Smooth muscle cell (in vitro differentiated cells): ENCODE data around the gene CYP4F12. TPM values are rescaled to one million over a fixed set of nuclear protein-coding genes. Genes with fewer than 3 reads are reported as not detected.
"Not testable (repeated sequence)": the region's sequence is repeated elsewhere in the genome, so short reads cannot be mapped to it uniquely, and the experiment has no call there.

Experiments used
- DNase-seq: peaks from one replicate; lab custom pipeline; 2025; ENCODE audit not compliant: unreplicated experiment; lab: John Stamatoyannopoulos, UW
- H2AFZ ChIP-seq: fragments of 200-600 bp; sonication (generic); 2 replicates; pipeline ENCODE4 v1.6.0; 2016; ENCODE audit warnings: antibody characterized with exemption, low read depth, mild to moderate bottlenecking
- H3F3A ChIP-seq: fragments of 200-600 bp; sonication (generic); 2 replicates; pipeline ENCODE4 v1.6.0; 2017; ENCODE audit warnings: antibody characterized with exemption, low read depth
- H3K27ac ChIP-seq: fragments of 200-600 bp; sonication (generic); 2 replicates; pipeline ENCODE4 v1.5.1; 2016; ENCODE audit warnings: low read depth, mild to moderate bottlenecking
- H3K27me3 ChIP-seq: fragments of 200-600 bp; sonication (generic); 2 replicates; pipeline ENCODE4 v1.6.1; 2016; ENCODE audit warnings: low read depth, mild to moderate bottlenecking
- H3K36me3 ChIP-seq: fragments of 200-600 bp; sonication (generic); 2 replicates; pipeline ENCODE4 v1.5.1; 2016; ENCODE audit warnings: low read depth
- H3K4me1 ChIP-seq: fragments of 200-600 bp; sonication (generic); 2 replicates; pipeline ENCODE4 v1.5.1; 2016; ENCODE audit warnings: low read depth
- H3K4me2 ChIP-seq: fragments of 200-600 bp; sonication (generic); 2 replicates; pipeline ENCODE4 v1.6.0; 2016; ENCODE audit warnings: mild to moderate bottlenecking
- H3K4me3 ChIP-seq: fragments of 200-600 bp; sonication (generic); 2 replicates; pipeline ENCODE4 v1.5.1; 2016; ENCODE audit warnings: mild to moderate bottlenecking
- H3K79me2 ChIP-seq: fragments of 200-600 bp; sonication (generic); 2 replicates; pipeline ENCODE4 v1.6.0; 2016; ENCODE audit warnings: low read depth, mild to moderate bottlenecking
- H3K9ac ChIP-seq: fragments of 200-600 bp; sonication (generic); 2 replicates; pipeline ENCODE4 v1.6.0; 2016; ENCODE audit warnings: low read depth
- H3K9me3 ChIP-seq: fragments of 200-600 bp; sonication (generic); replicated peaks from 2 replicates; pipeline ENCODE4 v1.5.1; 2016; ENCODE audit warnings: low read depth
- H4K20me1 ChIP-seq: fragments of 200-600 bp; sonication (generic); 2 replicates; pipeline ENCODE4 v1.6.0; 2016; ENCODE audit warnings: low read depth
- CTCF ChIP-seq: fragments of 200-600 bp; sonication (generic); IDR thresholded peaks from 2 replicates; pipeline ENCODE4 v1.5.1; 2017; ENCODE audit warnings: borderline replicate concordance, mild to moderate bottlenecking, antibody characterized with exemption; ENCODE audit not compliant: insufficient read depth, poor library complexity, severe bottlenecking
- WGBS: methylation state at CpG from one replicate; pipeline ENCODE4 v1.1.7; 2016; ENCODE audit warnings: low lambda C conversion rate; 5-methylcytosine and 5-hydroxymethylcytosine counted together
- polyA plus RNA-seq: library from polyadenylated mRNA; unstranded; fragments of >200 nt; fragmentation: Nextera tagmentation; extraction: Ambion mirVana; gene quantifications from 2 replicates; pipeline ENCODE4 v1.2.1, GENCODE V29; 2016
- total RNA-seq: library from RNA; depleted of rRNA; stranded (reverse); fragments of >200 nt; gene quantifications from 2 replicates; pipeline ENCODE4 v1.2.3, GENCODE V29; 2014

Gene CYP4F12
- total and polyA plus RNA-seq, 2 experiments from 2014 or later = not detected

DNA sequence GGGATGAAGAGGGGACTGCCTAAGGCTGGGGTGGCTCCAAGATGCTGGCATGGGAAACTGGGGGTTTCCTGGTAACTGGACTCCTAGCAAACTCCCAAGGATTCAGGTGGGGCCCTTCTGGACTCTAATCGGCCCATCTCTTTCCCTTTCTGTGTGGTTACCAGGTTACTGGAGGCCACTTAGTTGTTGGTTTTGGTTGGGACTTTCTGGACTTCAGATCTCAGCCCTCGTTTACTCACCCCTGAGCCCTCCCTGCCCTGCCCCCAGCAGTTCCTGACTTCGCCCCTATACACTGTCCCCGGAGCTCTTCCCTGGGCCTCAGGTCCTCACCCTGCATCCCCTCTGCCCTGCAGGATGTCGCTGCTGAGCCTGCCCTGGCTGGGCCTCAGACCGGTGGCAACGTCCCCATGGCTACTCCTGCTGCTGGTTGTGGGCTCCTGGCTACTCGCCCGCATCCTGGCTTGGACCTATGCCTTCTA is 328 bp downstream of the CYP4F12 start:
- WGBS = 31% methylated on average over 9 of the region's 9 CpGs
- Histone ChIP-seq H3K9ac (no peak overlapping the region), H4K20me1 (no peaks in the 10 kb centered on the region), H3F3A (no peaks in the 10 kb centered on the region), H3K4me2 (no peak overlapping the region), H3K9me3 (peaks cover 4% of the 10 kb centered on the region), H3K27ac (no peak overlapping the region), H2AFZ (no peak overlapping the region), H3K79me2 (no peaks in the 10 kb centered on the region), H3K36me3 (no peaks in the 10 kb centered on the region), H3K27me3 (no peaks in the 10 kb centered on the region), H3K4me3 (no peak overlapping the region), H3K4me1 (no peaks in the 10 kb centered on the region)
- TF ChIP-seq CTCF = no peak
- no peak for DNase-seq

- no peak for DNase-seq
- Histone ChIP-seq H3F3A (no peaks in the 10 kb centered on the region), H3K27me3 (no peaks in the 10 kb centered on the region), H3K4me3 (no peak overlapping the region), H3K4me1 (no peaks in the 10 kb centered on the region), H3K36me3 (no peaks in the 10 kb centered on the region), H3K79me2 (no peaks in the 10 kb centered on the region), H4K20me1 (no peaks in the 10 kb centered on the region), H3K9ac (no peak overlapping the region), H3K9me3 (no peaks in the 10 kb centered on the region), H3K4me2 (no peak overlapping the region), H3K27ac (no peak overlapping the region), H2AFZ (no peak overlapping the region)
- no peak for TF ChIP-seq CTCF
- 52% methylated on average over 3 of the region's 3 CpGs for WGBS
Measured at GRCh38 chr19:15675560-15675959, 2.7 kb downstream of the CYP4F12 start.

DNA sequence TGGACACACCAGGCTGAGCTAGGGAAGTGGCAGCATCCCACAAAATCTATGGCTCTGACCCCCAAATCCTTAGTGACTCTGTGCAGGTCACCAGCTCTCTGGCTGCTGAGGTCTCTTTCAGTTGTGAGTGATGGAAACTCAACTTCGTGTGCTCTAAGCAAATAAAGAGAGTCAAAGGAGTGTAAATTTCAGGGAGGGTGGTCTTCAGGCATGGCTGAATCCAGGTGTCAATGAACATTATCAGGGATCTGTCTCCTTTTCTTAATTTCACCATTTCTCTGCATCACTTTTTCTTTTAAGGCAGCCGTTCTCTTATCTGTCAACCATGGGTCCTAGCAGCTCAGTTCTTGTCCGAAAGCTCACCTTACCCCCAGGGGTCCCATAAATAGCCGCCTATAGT is 6.2 kb downstream of the CYP4F12 start:
- H3F3A ChIP-seq = no peaks in the 10 kb centered on the region
- peaks cover 4% of the 10 kb centered on the region for H3K9me3 ChIP-seq
- WGBS = 16% methylated on average over 4 of the region's 4 CpGs
- H3K4me2 ChIP-seq = no peak overlapping the region
- no peaks in the 10 kb centered on the region for H3K79me2 ChIP-seq
- H2AFZ ChIP-seq = no peak overlapping the region
- TF ChIP-seq CTCF = no peak
- H3K9ac ChIP-seq = no peak overlapping the region
- H4K20me1 ChIP-seq = no peaks in the 10 kb centered on the region
- H3K4me1 ChIP-seq = no peaks in the 10 kb centered on the region
- no peak for DNase-seq
- no peak overlapping the region for H3K27ac ChIP-seq
- no peaks in the 10 kb centered on the region for H3K36me3 ChIP-seq
- H3K4me3 ChIP-seq = no peak overlapping the region
- H3K27me3 ChIP-seq = no peaks in the 10 kb centered on the region

DNA sequence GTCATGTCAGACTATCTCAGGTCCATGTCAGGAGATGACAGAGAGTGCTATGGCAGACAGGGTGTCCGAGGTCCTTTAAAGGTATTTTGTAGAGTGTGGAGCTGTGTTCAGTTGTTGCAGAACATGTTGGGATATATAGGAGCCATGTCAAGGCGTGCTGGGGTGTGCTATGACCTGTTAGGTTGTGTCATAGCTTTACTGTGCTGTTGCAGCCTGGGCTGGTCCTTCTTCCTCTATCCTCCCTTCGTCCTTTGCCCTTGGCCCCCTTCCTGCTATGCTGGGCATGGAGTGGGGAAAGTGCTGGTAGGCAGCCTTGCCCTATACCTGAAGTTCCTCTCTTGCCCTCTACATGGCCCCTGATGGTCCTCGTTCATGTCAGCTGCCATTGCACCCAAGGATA is 7.0 kb downstream of the CYP4F12 start:
- not testable (repeated sequence) for H2AFZ ChIP-seq, H3F3A ChIP-seq
- 58% methylated on average over 4 of the region's 4 CpGs for WGBS

More for the DNA sequence above, 7.0 kb downstream of the CYP4F12 start:
- H3K4me2 ChIP-seq, H3K9me3 ChIP-seq, H3K27ac ChIP-seq, H4K20me1 ChIP-seq, H3K36me3 ChIP-seq, DNase-seq, H3K4me3 ChIP-seq, H3K9ac ChIP-seq, H3K4me1 ChIP-seq, H3K79me2 ChIP-seq, H3K27me3 ChIP-seq: not testable (repeated sequence)
